Spinal cord (tissue), 10 donors: ENCODE measurements around the gene CDK9. TPM values are rescaled to one million over a fixed set of nuclear protein-coding genes. Genes with fewer than 3 reads are reported as not detected.
"Not testable (repeated sequence)": the region's sequence is repeated elsewhere in the genome, so short reads cannot be mapped to it uniquely, and the experiment has no call there.

ENCODE experiments used
- DNase-seq, 6 donors: peaks; one replicate each; pipeline versions ENCODE4 v3.0.0 to v3.0.0-alpha.2; 2013 to 2015; ENCODE audit warnings: low spot score in 6 of 6, low read depth in 4 of 6
- H3K27ac ChIP-seq: one replicate; pipeline ENCODE4 v1.5.1; 2013; ENCODE audit warnings: low read depth, low read length, control low read depth
- H3K27me3 ChIP-seq: one replicate; pipeline ENCODE4 v1.6.1; 2013; ENCODE audit warnings: low read length; ENCODE audit not compliant: control insufficient read depth, insufficient read depth
- H3K36me3 ChIP-seq: one replicate; pipeline ENCODE4 v1.6.1; 2013; ENCODE audit warnings: low read length; ENCODE audit not compliant: control insufficient read depth, insufficient read depth
- H3K4me1 ChIP-seq: one replicate; pipeline ENCODE4 v1.6.1; 2013; ENCODE audit warnings: low read length; ENCODE audit not compliant: control insufficient read depth, insufficient read depth
- H3K4me3 ChIP-seq: one replicate; pipeline ENCODE4 v1.5.1; 2013; ENCODE audit warnings: low read depth, low read length, control low read depth
- H3K9me3 ChIP-seq: one replicate; pipeline ENCODE4 v1.6.1; 2013; ENCODE audit warnings: low read length; ENCODE audit not compliant: control insufficient read depth, insufficient read depth
- WGBS: methylation state at CpG from one replicate; pipeline ENCODE4 v1.1.5; 2013; ENCODE audit warnings: missing lambda C conversion rate; ENCODE audit not compliant: insufficient coverage; 5-methylcytosine and 5-hydroxymethylcytosine counted together
- polyA plus RNA-seq, 2 donors: library from polyadenylated mRNA; unstranded; fragments of 120-200 nt; gene quantifications; one replicate each; pipeline ENCODE4 v1.2.1, GENCODE V29; 2013; ENCODE audit not compliant: insufficient read length in 2 of 2
- small RNA-seq: library from RNA; depleted of rRNA; stranded (forward); fragments of <200 nt; gene quantifications from one replicate; pipeline ENCODE3, GENCODE V24; 2014; ENCODE audit warnings: low replicate concordance
- total RNA-seq, 2 donors: library from RNA; depleted of rRNA in 1 of 2; stranded (reverse); fragments of 120-200 nt in 1 of 2; fragments of >200 nt in 1 of 2; gene quantifications; one replicate each; pipeline versions ENCODE4 v1.2.3 to v1.2.4, GENCODE V29; 2013 to 2014
- donor health status: healthy.

The CDK9 gene
- total and polyA plus RNA-seq, 4 donors, result 39.8 to 148 (median 89.6) TPM

DNA sequence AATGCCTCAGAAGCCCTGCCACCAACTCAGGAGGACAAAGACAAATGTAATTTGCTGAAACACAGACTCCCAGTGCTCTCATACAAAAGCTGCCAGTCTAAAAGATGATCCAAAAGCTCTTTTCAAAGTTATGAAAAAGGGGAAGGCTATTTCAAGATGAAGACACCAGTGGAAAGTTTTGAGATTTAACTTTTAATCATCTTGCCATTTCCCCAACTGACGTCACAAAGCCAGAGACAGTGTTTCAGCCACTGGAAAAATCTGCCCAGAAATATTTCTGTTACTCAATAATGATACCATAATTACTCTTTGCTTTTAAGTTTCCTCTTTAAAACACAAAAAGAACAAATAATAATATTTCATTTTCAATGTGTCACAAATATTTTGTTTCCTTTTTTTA, 47.7 kb downstream of the CDK9 start:
- no peaks in the 10 kb centered on the region for H3K36me3 ChIP-seq
- no peak overlapping the region for H3K27ac ChIP-seq
- no CpG with 5 or more reads among the region's 1 CpG for WGBS
- DNase-seq, result no peak
- H3K4me1 ChIP-seq, result peaks cover 40% of the 10 kb centered on the region
- H3K4me3 ChIP-seq, result no peak overlapping the region
- H3K27me3 ChIP-seq, result peaks cover 3% of the 10 kb centered on the region
- H3K9me3 ChIP-seq, result no peaks in the 10 kb centered on the region

- Histone ChIP-seq H3K27ac (peak overlapping the region; percentile 29), H3K27me3 (no peaks in the 10 kb centered on the region), H3K4me3 (no peak overlapping the region), H3K4me1 (peaks cover 38% of the 10 kb centered on the region), H3K9me3 (no peaks in the 10 kb centered on the region), H3K36me3 (no peaks in the 10 kb centered on the region)
- no peak for DNase-seq
- 54% methylated on average over 11 of the region's 17 CpGs for WGBS
Measured at GRCh38 chr9:127835991-127836516, 50.2 kb downstream of the CDK9 start.

DNA sequence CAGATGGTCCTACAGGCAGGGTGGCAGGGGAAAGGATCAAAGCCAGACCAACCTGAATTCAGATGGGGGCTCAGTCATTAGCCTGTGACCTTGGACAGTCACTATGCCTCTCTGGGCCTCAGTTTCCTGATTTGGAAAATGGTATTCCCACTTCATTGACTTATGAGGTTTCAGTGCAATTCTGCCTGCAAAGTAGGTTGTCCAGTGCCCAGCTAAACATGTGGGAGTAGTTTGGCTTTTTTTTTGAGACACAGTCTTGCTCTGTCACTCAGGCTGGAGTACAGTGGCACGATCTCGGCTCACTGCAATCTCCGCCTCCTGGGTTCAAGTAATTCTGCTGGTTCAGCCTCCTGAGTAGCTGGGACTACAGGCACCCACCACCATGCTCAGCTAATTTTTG, 50.7 kb downstream of the CDK9 start:
- H3K27me3 ChIP-seq, DNase-seq, H3K36me3 ChIP-seq, H3K9me3 ChIP-seq, H3K4me3 ChIP-seq: not testable (repeated sequence)
- peak overlapping the region; percentile 29 for H3K27ac ChIP-seq
- WGBS, result 73% methylated on average over 3 of the region's 3 CpGs
- H3K4me1 ChIP-seq, result peaks cover 38% of the 10 kb centered on the region

GRCh38 chr9:127837346-127837745, 51.5 kb downstream of the CDK9 start:
- Histone ChIP-seq H3K4me3 (no peak overlapping the region), H3K27me3 (no peaks in the 10 kb centered on the region), H3K36me3 (no peaks in the 10 kb centered on the region), H3K27ac (no peak overlapping the region), H3K4me1 (peaks cover 38% of the 10 kb centered on the region), H3K9me3 (no peaks in the 10 kb centered on the region)
- DNase-seq, result peak in 1 of 6 donors; percentile 13
- WGBS, result 61% methylated on average over 2 of the region's 4 CpGs

DNA sequence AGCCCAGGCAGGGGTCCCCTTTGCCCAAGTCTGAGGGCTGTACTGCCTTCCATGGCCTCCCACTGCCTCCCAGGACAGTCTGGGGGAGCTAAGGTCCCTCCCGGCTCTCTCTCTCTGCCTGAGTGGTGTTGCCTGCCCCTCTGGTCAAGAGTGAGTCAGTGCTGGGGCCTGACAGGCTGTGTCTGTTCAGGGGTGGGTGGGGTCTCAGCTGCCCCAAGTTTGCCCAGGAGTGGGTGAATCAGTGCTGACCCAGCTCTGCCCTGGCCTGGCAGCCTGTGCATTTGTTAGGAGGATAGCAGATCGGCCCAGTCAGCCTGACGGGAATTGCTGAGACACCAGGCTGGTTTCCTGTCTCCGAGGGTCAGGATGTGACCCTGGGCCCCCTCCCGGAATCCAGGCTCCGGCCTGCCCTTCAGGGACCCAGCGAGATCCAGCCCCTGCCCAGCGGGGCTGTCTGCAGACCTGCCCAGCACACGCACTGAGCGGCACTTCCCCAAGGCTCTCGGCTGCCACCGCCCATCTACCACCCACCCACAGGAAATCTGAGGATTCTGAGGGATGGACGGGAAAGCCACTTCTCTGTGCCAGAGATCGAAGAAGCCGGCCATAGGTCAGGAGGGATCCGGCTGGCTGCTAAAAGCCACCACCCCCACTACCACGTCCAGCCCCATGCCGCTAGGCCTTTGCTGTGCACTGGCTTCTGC, 52.7 kb downstream of the CDK9 start:
- H3K4me1 ChIP-seq, result peaks cover 38% of the 10 kb centered on the region
- peak in 1 of 6 donors; percentile 35 for DNase-seq

More for the DNA sequence above, 52.7 kb downstream of the CDK9 start:
- H3K9me3 ChIP-seq, result no peaks in the 10 kb centered on the region
- WGBS, result 50% methylated on average over 15 of the region's 18 CpGs
- H3K27ac ChIP-seq, result no peak overlapping the region
- no peaks in the 10 kb centered on the region for H3K27me3 ChIP-seq
- no peak overlapping the region for H3K4me3 ChIP-seq
- no peaks in the 10 kb centered on the region for H3K36me3 ChIP-seq

Small RNAs within 50 kb of the gene (small RNA-seq; reads per million reads assigned to genes)
- gene RF00019, result not detected

Other genes with a start within 250 kb of the CDK9 start
- 100 to 1,000 TPM in 1 of 2 donors, 10 to 100 TPM in 1; 45.0 to 113 TPM for gene STXBP1, start 173.8 kb upstream of the CDK9 start, total RNA-seq
- 100 to 1,000 TPM; 267 to 301 TPM for gene STXBP1, start 173.8 kb upstream of the CDK9 start, polyA plus RNA-seq
- gene CFAP157, start 79.0 kb upstream of the CDK9 start, total RNA-seq, result 10 to 100 TPM in 1 of 2 donors, 1 to 10 TPM in 1; 1.1 to 22.6 TPM
- 10 to 100 TPM; 27.6 to 28.0 TPM for gene CFAP157, start 79.0 kb upstream of the CDK9 start, polyA plus RNA-seq
- gene PTRH1, start 70.4 kb upstream of the CDK9 start, total RNA-seq, result 10 to 100 TPM; 11.7 to 19.0 TPM
- 10 to 100 TPM; 14.8 to 17.1 TPM for gene PTRH1, start 70.4 kb upstream of the CDK9 start, polyA plus RNA-seq
- gene TTC16, start 70.0 kb upstream of the CDK9 start, total RNA-seq, result under 1 TPM in 1 of 2 donors, not detected in 1; 0.61 TPM
- under 1 TPM; 0.38 to 0.63 TPM for gene TTC16, start 70.0 kb upstream of the CDK9 start, polyA plus RNA-seq
- 1 to 10 TPM; 6.2 to 7.7 TPM for gene TOR2A, start 50.7 kb upstream of the CDK9 start, total RNA-seq
- gene TOR2A, start 50.7 kb upstream of the CDK9 start, polyA plus RNA-seq, result 10 to 100 TPM; 21.8 to 23.5 TPM
- gene SH2D3C, start 7.4 kb upstream of the CDK9 start, total RNA-seq, result 10 to 100 TPM in 1 of 2 donors, 1 to 10 TPM in 1; 9.4 to 11.6 TPM
- 10 to 100 TPM; 23.8 to 29.4 TPM for gene SH2D3C, start 7.4 kb upstream of the CDK9 start, polyA plus RNA-seq
- 10 to 100 TPM; 17.8 to 33.7 TPM for gene FPGS, start 16.8 kb downstream of the CDK9 start, total RNA-seq
- gene FPGS, start 16.8 kb downstream of the CDK9 start, polyA plus RNA-seq, result 10 to 100 TPM; 42.2 to 50.1 TPM
- 10 to 100 TPM in 1 of 2 donors, 1 to 10 TPM in 1; 6.3 to 14.5 TPM for gene ENG, start 68.6 kb downstream of the CDK9 start, total RNA-seq
- 10 to 100 TPM; 44.6 to 46.9 TPM for gene ENG, start 68.6 kb downstream of the CDK9 start, polyA plus RNA-seq
- 100 to 1,000 TPM in 1 of 2 donors, 10 to 100 TPM in 1; 48.0 to 240 TPM for gene AK1, start 91.6 kb downstream of the CDK9 start, total RNA-seq
- 100 to 1,000 TPM; 270 to 297 TPM for gene AK1, start 91.6 kb downstream of the CDK9 start, polyA plus RNA-seq
- 10 to 100 TPM; 24.6 to 58.8 TPM for gene ST6GALNAC6, start 113.6 kb downstream of the CDK9 start, total RNA-seq
- 10 to 100 TPM; 68.1 to 68.9 TPM for gene ST6GALNAC6, start 113.6 kb downstream of the CDK9 start, polyA plus RNA-seq
- gene ST6GALNAC4, start 131.0 kb downstream of the CDK9 start, total RNA-seq, result 10 to 100 TPM in 1 of 2 donors, 1 to 10 TPM in 1; 8.0 to 19.7 TPM
- 10 to 100 TPM; 19.4 to 20.2 TPM for gene ST6GALNAC4, start 131.0 kb downstream of the CDK9 start, polyA plus RNA-seq
- gene PIP5KL1, start 144.7 kb downstream of the CDK9 start, total RNA-seq, result 1 to 10 TPM; 2.7 to 7.3 TPM
- 10 to 100 TPM; 16.4 to 19.1 TPM for gene PIP5KL1, start 144.7 kb downstream of the CDK9 start, polyA plus RNA-seq
- 10 to 100 TPM; 13.9 to 35.3 TPM for gene DPM2, start 151.8 kb downstream of the CDK9 start, total RNA-seq
- gene DPM2, start 151.8 kb downstream of the CDK9 start, polyA plus RNA-seq, result 10 to 100 TPM; 59.2 to 64.0 TPM
- gene EEIG1, start 195.0 kb downstream of the CDK9 start, total RNA-seq, result 10 to 100 TPM; 15.2 to 27.7 TPM
- 10 to 100 TPM; 71.2 to 96.3 TPM for gene EEIG1, start 195.0 kb downstream of the CDK9 start, polyA plus RNA-seq